ENCODE results near the gene MCF2L2. TPM values are rescaled to one million over a fixed set of nuclear protein-coding genes. Genes with fewer than 3 reads are reported as not detected.

The MCF2L2 gene
- polyA plus RNA-seq, 2 of the 4 experiments (the other 2 are of a cell fraction): 0.03 to 0.05 TPM

GRCh38 chr3:183272142-183272541 is 156.3 kb downstream of the MCF2L2 start:
- H3K4me3 ChIP-seq: no peak overlapping the region
- no peak overlapping the region for H3K4me2 ChIP-seq
- ChIA-PET CTCF (interaction anchor here (1.7 kb wide), 1 partner anchor 13 kb away, joined by 5 read pairs; no protein-coding TSS in a partner anchor), POLR2A (no interaction called here)
- H3K4me1 ChIP-seq: peaks cover 20% of the 10 kb centered on the region
- ATAC-seq (no peak), DNase-seq (ENCODE audit: low read depth in 1 of 2, low spot score in 1 of 2) (no peak), FAIRE-seq (no peak)
- TF ChIP-seq, protein P1, sequence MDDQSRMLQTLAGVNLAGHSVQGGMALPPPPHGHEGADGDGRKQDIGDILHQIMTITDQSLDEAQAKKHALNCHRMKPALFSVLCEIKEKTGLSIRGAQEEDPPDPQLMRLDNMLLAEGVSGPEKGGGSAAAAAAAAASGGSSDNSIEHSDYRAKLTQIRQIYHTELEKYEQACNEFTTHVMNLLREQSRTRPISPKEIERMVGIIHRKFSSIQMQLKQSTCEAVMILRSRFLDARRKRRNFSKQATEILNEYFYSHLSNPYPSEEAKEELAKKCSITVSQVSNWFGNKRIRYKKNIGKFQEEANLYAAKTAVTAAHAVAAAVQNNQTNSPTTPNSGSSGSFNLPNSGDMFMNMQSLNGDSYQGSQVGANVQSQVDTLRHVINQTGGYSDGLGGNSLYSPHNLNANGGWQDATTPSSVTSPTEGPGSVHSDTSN (IDR thresholded peaks at IDR 0.05): no peak
- TF ChIP-seq POLR2AphosphoS2 (conservative IDR thresholded peaks at IDR 0.05; ENCODE audit: low read length) (no peak), HDAC2 (IDR thresholded peaks at IDR 0.05) (no peak), HMGXB4 (CRISPR knock-in tag; IDR thresholded peaks at IDR 0.05; ENCODE audit: borderline replicate concordance) (no peak), CHD2 (IDR thresholded peaks at IDR 0.05; ENCODE audit: low read length, partially characterized antibody) (no peak)
- H3K27ac ChIP-seq: no peak overlapping the region
- H3K9me3 ChIP-seq: no peaks in the 10 kb centered on the region
- WGBS (ENCODE audit: missing lambda C conversion rate): 93% methylated on average over 3 of the region's 3 CpGs

DNA sequence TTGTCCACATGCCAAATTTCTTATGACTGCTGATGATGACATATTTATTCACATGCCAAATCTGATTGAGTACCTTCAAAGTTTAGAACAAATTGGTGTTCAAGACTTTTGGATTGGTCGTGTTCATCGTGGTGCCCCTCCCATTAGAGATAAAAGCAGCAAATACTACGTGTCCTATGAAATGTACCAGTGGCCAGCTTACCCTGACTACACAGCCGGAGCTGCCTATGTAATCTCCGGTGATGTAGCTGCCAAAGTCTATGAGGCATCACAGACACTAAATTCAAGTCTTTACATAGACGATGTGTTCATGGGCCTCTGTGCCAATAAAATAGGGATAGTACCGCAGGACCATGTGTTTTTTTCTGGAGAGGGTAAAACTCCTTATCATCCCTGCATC is 158.1 kb downstream of the MCF2L2 start:
- 88% methylated on average over 7 of the region's 7 CpGs for WGBS (ENCODE audit: missing lambda C conversion rate)
- CTCF ChIA-PET: no interaction called here
- Histone ChIP-seq H3K4me3 (no peak overlapping the region), H3K4me1 (peaks cover 27% of the 10 kb centered on the region), H3K27ac (no peak overlapping the region), H3K4me2 (no peak overlapping the region), H3K9me3 (no peaks in the 10 kb centered on the region)
- POLR2A ChIA-PET: no interaction called here
- no peak for DNase-seq (ENCODE audit: low read depth in 1 of 2, low spot score in 1 of 2)
- no peak for FAIRE-seq
- ATAC-seq: no peak
- TF ChIP-seq, protein P2, sequence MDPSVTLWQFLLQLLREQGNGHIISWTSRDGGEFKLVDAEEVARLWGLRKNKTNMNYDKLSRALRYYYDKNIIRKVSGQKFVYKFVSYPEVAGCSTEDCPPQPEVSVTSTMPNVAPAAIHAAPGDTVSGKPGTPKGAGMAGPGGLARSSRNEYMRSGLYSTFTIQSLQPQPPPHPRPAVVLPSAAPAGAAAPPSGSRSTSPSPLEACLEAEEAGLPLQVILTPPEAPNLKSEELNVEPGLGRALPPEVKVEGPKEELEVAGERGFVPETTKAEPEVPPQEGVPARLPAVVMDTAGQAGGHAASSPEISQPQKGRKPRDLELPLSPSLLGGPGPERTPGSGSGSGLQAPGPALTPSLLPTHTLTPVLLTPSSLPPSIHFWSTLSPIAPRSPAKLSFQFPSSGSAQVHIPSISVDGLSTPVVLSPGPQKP (IDR thresholded peaks at IDR 0.05; ENCODE audit: low read depth, low read length): no peak
- TF ChIP-seq ATOH8 (CRISPR knock-in tag; IDR thresholded peaks at IDR 0.05; ENCODE audit: low read depth) (no peak), FOXS1 (CRISPR knock-in tag; IDR thresholded peaks at IDR 0.05) (no peak), MAX (IDR thresholded peaks at IDR 0.05) (no peak), CBX8 (IDR thresholded peaks at IDR 0.05) (no peak), CHD2 (IDR thresholded peaks at IDR 0.05; ENCODE audit: low read length, partially characterized antibody) (no peak), ZFP36 (IDR thresholded peaks at IDR 0.05; ENCODE audit: borderline replicate concordance, partially characterized antibody) (no peak), FOSL2 (IDR thresholded peaks at IDR 0.05) (no peak), FOSL2 (CRISPR knock-in tag; IDR thresholded peaks at IDR 0.05) (no peak), ZNF302 (CRISPR knock-in tag; IDR thresholded peaks at IDR 0.05) (no peak), FOSB (CRISPR knock-in tag; IDR thresholded peaks at IDR 0.05) (no peak), E2F6 (IDR thresholded peaks at IDR 0.05; ENCODE audit: borderline replicate concordance, low read depth) (no peak), POLR2A (IDR thresholded peaks at IDR 0.05; ENCODE audit: low read length) (no peak), CEBPB (IDR thresholded peaks at IDR 0.05) (no peak), HMGXB4 (CRISPR knock-in tag; IDR thresholded peaks at IDR 0.05; ENCODE audit: borderline replicate concordance) (no peak), SMC3 (IDR thresholded peaks at IDR 0.05) (no peak), HEYL (CRISPR knock-in tag; IDR thresholded peaks at IDR 0.05) (no peak), JUN (IDR thresholded peaks at IDR 0.05) (no peak), TFCP2L1 (CRISPR knock-in tag; IDR thresholded peaks at IDR 0.05) (no peak), RAD21 (conservative IDR thresholded peaks at IDR 0.05 in 1 of 2, IDR thresholded peaks at IDR 0.05 in 1 of 2) (no peak), MAZ (IDR thresholded peaks at IDR 0.05; ENCODE audit: borderline replicate concordance, low read depth, low read length) (no peak)
